NCI-H748 (cell line): ENCODE measurements around the gene ACKR2.

Experiments used
- DNase-seq: peaks from one replicate; lab custom pipeline; 2025; ENCODE audit not compliant: unreplicated experiment; lab: John Stamatoyannopoulos, UW

The ACKR2 gene

DNA sequence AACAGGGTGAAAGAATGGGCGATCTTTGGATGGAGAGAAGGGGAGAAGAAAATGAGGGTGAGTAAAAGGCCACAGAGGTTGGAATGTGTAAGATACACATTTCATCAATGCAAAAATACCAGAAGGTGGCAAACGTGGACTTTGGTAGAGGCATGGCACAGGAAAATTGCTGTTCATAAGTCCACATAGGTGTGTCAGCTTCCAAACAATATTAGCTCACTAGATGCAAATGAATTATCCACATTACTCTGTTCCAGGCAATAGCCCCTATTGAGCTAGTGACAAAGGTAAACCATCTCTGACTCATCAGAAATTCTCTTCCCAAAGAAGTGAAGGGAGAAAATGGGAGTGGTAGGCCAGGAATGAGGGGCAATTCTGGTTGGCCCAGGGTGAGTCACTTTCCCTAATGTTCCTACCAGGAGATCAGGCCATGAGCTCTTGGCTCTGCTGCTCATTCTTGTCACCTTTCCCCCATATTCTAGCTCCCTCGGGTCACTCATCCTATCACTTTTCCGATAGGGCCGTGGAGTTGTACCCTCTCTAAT, 19.9 kb downstream of the ACKR2 start:
- no peak for DNase-seq

DNA sequence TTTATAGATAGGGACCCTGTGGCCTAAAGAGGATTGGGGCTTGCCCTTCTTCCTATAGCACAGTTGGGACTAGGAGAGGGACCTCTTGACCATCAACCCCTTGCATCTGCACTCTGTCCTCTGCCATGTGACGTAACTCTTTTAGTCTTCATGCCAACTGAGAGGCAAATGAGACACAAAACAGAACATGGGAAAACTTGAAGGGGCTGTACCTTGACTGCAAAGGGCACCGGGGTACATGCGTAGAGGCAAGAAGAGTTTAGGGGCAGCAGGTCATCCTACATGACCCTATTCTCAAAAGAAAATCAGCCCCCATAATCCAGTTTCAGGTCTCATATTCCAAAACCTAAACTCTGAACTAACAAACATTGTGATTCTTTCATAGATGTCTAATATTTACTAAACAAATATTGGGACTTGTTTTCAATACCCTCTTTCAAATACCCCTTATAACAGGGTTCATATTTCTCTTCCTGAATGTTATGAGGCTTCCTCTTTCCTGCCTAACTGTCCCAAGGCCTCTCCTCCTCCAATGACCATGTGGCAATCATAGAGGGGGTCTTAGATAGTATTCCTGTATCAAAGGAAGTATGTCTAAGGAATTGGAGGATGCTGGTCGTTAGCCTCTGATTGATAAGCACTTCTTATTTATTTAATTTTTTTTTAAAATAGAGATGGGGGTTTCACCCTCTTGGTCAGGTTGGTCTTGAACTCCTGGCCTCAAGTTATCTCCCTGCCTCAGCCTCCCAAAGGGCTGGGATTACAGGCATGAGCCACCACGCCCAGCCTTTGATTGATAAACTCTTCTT, 20.6 kb downstream of the ACKR2 start:
- DNase-seq, result no peak

DNA sequence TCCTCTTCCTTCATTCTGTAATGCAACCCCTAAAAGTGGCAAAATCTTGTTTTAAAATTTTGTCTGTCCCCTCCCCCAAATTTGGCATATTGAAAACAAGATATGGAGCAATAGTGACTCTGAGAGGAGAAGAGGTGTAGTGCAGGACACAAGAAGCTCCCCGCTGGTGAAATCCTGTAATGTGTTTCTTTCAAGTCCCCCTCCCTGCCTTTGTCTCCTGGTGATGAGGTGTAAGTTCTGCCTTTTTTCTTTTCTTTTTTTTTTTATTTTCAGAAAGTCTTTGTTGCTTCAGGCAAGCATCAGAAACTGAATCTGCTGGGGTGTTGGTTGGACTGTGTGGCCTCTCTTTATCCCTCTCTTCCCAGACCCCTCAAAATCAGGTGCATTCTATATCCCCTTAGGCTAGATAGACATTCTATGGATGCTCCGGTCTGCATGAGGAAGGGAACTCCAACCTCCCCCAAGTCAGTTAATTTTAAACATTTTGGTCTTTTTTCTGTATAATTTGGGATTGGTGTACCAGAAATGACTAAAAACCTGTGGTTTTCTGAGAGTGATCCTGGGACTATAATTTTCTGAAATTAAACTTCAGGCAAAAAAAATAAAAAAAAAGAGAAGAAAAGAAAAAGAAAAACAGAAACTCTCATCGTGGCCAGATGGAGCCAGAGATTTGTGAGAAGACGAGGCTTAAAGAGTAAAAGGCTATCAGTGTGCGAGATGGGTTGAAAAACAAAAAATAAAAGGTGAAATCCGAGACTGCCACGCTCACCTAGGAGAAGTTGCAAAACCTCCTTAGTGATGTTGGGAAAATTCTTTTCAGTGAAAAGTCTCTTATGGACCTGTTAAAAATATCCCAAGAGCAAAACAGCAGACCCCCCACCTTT, 21.4 kb downstream of the ACKR2 start:
- peak; percentile 48 for DNase-seq

DNA sequence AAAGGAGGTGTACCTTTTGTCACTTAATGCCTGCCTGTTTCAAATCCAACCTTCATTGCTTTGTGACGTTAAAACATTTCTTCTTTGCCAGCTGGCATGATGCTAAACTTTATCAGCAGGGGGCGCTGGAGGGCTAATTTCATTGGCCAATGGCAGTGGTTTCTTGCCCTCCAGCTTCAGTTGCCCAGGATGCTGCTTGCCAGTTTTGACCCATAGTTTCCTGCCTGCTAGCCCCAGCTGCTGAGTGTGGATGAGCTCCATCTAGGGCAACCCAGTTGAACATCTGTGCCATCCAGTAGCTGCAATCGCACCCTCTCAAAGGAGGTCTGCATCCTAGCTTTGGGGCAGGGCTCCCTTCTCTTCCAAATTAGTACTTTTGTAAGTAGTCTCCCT, 22.1 kb downstream of the ACKR2 start:
- DNase-seq, result peak; percentile 74

DNA sequence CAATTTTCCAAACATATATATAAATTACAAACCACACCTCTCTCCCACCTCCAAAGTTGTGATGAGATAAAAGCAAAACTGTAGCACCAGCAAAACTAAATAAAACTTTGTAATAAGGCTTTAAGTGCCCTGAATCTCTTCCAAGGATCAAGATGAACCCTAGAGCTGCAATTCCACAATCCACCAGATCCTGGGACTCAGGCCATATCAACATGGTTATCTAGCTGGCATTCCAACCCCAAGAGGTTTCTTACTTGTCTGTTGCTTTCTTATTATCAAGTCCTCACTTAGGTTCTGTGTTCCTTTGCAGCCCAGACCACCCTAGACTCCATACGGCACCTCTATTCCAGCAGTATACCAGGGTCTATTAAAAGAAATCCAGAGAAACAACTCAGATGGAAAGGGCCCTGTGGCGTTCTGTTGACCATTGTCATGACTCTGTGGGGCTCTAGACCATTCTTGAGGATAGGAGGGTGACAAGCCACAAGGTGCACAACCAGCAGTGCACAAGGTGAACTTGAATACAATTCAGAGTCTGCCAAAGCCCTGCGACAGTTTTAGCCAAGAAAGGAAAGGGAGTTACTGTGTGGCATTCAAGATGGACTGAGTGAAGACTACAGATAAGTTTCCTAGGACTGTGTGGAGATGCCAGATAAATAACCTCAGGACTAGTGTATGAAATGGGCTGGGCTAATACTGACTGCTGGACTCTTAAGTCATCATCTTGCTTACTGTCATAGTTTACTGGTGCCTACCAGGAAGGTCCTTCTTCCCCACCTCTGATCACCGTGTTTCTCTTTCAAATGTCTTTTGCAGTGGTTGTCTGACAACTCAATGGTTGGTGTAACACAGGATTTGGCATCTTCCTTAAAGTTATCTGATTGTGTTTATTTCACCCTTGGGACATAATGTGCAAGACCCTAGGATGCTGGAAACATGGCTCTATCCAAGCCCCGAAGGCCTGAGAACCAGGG, 27.2 kb downstream of the ACKR2 start:
- DNase-seq, result no peak

DNA sequence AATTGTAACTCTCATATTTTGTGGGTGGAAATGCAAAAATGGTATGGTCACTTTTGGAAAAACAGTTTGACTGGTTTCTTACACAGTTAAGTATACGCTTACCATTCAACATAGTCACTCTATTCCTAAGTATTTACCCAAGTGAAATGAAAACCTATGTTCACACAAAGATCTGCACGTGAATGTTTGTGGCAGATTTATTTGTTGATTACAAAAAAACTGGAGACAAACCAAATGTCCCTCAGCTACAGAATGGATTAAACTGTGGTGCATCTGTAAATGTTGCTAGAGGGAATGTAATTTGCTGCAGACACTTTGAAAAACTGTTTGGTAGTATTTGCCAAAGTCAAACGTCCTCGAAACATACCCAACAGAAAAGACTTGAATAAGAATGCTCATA, 29.3 kb downstream of the ACKR2 start:
- DNase-seq, result no peak

DNA sequence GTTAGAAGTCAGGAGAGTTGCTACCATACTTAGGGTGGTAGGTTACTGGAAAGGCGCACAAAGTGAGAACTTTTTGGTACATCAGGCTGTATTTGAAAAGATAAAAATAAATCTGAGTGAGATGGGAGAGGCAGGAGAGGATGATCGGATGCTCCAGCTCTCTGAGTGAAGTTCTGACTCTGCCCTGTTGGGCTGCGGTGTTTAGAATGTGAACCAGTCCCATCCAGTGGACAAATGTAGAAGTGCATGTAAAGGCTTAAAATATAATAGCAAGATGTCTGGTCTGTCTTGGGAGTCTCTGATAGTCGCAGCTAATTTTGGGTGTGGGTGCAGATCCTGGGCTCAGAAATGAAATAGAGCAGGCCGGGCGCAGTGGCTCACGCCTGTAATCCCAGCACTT, 30.4 kb downstream of the ACKR2 start:
- peak; percentile 65 for DNase-seq

DNA sequence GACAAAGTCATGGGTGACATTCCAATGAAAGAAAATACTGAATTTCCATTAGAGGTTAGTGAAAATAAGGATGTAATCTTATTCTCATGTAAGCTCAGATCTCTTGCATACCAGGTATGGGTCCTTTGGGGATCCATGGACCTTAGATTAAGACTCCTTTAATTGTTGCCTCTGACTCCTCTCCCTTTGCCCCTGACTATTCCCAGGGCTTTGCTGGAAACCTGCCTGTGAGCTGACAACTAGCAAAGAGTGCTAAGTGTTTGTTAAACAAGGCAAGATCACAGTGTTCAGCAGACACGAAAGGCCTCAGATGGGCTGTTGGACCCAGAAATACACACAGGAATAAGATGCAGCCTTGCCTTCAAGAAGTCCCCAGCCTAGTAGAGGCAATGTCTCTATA, 32.1 kb downstream of the ACKR2 start:
- no peak for DNase-seq

DNA sequence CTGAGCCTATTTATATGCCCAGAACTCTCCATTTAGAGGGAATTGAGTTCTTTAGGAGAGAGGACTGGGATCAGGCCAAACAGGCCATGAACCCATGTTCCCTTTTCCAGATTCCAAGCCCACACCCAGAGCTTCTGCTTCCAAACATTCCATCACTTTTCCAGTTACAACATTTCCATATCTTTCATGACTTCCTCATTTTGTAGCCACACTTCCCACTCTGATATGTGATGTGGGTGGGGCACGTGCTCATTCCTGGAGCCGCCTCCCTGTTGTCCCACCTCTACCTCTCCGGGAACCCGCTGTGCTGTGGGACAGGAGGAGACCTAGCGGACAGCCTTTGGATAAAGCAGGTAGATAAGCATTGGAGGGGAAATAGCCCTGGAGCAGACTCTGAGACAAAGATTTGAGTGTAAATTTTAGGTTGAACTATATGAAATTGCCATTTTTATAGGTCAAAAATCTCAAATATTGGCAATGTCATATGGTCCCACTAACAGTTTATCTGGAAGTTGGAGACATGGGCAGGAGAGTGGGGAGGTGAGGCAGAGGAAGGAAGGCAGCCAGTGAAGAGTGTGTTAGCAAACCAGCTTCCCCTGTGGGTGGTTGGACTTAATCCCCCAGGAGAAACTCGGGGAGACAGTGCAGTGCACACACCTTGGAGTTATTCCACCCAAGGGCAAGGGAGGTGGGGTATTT, 34.6 kb downstream of the ACKR2 start:
- DNase-seq, result no peak

DNA sequence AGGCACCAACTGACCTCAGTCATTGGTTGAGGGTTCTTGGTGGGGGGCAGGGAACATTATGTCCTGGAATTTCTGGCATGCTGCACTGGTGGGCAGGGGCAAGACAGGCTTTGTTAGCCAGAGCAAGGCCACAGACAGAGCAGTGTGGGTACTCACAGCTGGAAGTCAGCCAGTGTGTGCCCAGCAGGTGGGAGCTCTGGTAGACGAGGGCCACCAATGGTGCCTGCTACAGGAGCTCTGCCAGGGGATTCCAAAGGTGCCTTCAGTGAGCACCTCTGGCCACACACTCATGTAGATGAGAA, 35.1 kb downstream of the ACKR2 start:
- DNase-seq, result no peak

DNA sequence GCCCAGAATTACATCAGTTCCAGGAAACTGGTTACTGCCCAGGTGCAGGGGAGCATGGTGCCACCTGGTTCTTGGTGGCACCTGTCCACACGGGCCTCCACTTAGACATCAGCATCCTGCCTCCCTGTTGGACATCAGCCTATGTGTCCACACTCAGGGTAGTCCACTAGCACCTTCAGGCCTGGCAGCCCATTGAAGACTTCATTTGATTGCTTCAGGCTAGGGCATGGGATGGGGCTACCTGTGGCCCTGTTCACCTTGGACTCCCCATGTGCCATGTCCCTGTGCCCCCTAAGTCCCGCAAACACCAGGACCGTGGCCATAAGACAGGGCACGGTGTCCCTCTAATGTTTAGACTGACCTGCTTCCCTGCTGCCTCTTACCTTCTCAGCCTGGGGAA, 35.6 kb downstream of the ACKR2 start:
- no peak for DNase-seq

DNA sequence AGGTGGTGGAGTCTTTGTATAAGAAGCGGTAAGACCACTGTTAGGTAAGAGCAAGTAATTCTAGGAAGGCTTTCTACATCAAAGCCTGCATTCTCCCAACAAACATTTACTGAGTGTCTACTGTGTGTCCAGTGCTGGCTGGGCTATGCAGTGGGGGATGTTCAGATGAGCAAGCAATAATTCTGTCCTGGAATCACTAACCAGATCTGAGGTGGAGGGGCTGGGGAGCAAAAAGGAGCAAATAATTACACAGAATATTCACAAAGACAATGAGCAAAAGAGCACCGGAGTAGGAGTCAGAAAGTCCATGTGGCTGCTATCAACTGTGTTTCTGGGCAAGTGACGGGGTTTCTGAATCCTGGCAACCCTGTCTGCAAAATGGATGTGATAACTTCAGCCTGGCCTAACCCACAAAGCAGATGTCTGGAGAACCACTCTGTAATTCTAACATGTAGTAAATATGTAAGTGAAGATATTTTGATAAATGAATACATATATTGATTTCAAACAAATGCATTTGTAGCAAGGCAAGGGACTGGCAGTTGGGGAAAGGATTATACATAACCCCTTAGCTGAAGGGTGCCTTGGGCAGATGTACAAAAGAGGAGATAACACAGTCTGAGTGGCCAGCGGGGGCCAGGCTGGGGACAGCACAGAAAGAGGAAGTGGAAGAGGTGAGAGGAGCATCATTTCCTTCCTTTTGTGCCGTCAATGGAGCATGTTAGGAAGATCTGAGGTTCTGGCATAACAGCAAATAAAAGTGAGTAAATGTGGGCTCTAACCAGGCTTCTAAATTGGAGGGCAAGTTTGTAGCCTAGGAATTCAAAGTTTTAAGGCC, 37.7 kb downstream of the ACKR2 start:
- no peak for DNase-seq

DNA sequence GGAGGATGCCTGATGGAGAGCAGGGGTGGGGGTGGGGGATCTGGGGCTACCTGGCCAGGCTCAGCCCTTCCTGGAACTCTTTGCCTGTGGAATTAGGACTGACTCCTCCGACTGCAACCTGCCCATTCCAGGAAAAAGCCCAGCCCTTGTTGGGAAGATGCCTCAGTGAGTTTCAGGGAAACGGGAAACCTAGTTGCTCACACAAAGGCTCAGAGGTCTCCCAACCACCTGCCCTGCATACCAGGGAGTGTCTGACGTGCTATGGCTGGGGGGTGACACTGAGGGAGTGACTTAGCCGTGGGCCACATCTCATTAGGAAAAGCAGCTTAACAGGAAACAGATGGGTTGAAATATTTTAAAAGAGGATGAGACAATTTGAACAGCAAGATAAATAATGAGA, 38.5 kb downstream of the ACKR2 start:
- no peak for DNase-seq

DNA sequence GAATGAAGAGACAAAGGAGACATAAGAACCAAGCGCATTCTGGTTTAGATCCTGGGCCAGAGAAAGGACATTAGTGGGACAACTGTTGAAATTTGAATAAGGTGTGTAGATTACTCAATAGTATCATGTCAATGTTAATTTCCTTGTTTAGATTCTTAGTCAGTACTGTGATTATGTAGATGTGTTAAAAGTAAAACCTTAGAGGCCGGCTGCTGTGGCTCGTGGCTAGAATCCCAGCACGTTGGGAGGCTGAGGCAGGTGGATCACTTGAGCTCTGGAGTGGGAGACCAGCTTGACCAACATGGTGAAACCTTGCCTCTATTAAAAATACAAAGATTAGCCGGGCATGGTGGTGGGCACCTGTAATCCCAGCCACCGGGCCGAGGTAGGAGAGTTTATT, 39.8 kb downstream of the ACKR2 start:
- no peak for DNase-seq

DNA sequence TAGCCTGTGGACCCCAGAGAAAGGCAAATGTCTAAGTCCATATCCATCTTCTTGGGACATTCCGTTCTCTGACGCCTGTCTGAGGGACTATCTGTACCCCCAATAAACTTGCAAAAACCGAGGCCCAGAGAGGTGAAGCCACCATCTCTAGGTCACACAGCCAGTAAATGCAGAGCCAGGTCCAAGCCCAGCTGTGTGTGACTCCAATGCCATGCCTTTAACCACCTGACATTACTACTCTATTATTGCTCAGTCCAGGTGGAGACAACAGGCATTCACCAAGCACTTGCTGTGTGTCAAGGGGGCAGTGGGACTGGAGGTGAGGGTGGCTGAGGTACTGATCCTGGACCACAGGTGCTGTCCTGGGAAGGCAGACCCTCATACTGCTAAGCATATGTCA, 41.0 kb downstream of the ACKR2 start:
- no peak for DNase-seq

DNA sequence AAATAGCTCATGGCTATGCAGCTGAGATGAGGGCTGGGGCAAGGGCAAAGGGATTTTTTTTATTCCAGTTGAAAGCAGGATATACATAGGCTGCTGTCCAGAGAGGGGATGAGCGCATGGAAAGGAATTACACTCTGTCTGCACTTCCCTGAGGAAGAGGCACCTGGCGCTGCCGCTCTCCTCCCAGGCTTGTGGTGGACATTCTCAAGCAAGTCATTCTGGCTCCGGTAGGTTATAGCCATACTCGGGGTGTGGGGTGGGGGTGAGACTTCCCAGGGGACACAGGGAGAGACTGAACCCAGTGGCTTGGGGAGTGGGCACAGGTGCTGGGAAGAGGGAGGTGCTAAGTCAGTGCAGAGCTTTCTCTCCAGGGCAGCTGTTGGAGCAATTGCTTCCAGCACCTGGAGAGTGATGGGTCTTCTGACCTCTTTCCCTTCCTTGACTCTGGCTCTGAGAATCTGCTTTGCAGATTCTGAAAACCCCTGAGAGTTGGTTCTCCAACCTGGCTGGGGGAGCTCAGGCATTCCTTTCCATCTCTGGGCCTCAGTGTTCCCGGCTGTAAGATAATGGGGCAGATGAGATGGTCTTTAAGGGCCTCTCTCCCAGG, 42.1 kb downstream of the ACKR2 start:
- no peak for DNase-seq

DNA sequence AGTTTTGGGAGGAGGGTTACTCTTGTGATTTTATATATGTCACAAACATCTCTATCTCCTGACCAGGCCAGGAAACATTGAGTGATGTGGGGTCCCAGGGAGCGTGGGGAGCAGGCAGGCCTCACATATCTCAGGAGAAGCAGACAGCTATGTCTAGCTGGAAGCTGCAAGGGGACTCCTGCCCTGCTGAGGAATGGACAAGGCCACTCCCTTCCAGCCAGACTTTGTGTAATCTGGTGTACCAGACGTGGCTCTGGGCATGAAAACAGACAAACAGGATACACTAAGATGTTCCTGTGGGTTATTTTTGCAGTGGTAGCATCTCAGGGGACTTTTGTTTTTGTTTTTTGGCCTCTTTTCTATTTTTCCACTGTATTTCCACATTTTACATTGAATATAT, 43.2 kb downstream of the ACKR2 start:
- DNase-seq, result no peak

DNA sequence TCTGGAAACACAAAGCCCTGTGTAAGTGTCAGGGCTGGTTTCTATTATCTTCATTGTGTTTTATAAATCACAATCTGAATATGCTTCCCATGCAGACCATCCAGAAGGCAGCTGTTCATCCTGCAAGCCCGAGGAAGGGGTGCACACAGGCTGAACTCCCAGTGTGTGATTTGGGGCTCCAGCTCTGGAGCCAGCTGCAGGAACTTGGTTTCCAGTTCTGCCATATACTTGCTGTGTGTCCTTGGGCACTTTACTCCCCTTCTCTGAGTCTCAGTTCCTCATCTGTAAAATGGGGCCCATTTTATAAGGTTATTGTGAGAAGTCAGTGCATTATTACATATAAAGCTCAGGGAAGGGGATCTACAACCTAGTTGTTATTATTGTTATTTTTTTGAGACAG, 43.8 kb downstream of the ACKR2 start:
- DNase-seq, result no peak

DNA sequence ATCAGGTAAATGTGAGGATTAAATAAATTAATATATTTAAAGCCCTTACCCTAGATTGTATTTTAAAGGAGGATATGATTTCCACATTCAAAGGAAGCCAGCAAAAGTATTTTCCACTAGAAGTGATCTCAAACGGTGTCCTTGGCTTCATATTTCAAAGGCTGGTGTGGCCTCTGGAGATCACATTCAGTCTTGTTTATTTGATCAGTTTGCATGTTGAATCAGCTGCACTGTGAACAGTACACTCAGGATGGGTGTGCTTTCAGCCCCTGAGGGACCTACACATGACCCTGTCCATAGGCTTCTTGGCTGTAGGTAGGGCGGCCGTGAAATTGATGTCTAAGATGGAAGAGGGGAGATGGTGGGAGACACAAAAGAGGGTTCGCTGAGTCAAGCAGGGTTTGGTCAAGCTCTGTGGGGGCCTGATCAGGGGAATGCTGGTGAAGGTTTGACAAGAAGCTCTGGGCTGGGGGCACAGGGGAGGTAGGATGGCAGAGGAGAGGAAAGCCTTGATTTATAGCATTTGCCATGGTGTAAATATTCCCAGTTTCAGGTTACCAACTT, 44.6 kb downstream of the ACKR2 start:
- DNase-seq, result peak; percentile 71
